ENCODE measurements around the gene USHBP1. TPM values are rescaled to one million over a fixed set of nuclear protein-coding genes. Genes with fewer than 3 reads are reported as not detected.

USHBP1 gene
- total and polyA plus RNA-seq, 2 of the 13 experiments (the other 11 are each of a cell fraction or from before 2014, with no cell fraction given): 0.15 to 1.5 TPM

- TF ChIP-seq, protein P1, sequence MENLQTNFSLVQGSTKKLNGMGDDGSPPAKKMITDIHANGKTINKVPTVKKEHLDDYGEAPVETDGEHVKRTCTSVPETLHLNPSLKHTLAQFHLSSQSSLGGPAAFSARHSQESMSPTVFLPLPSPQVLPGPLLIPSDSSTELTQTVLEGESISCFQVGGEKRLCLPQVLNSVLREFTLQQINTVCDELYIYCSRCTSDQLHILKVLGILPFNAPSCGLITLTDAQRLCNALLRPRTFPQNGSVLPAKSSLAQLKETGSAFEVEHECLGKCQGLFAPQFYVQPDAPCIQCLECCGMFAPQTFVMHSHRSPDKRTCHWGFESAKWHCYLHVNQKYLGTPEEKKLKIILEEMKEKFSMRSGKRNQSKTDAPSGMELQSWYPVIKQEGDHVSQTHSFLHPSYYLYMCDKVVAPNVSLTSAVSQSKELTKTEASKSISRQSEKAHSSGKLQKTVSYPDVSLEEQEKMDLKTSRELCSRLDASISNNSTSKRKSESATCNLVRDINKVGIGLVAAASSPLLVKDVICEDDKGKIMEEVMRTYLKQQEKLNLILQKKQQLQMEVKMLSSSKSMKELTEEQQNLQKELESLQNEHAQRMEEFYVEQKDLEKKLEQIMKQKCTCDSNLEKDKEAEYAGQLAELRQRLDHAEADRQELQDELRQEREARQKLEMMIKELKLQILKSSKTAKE (CRISPR knock-in tag; IDR thresholded peaks at IDR 0.05; ENCODE audit: borderline replicate concordance): peak; percentile 61; the same call in 1 of the 2 replicates
- TF ChIP-seq, protein P2, sequence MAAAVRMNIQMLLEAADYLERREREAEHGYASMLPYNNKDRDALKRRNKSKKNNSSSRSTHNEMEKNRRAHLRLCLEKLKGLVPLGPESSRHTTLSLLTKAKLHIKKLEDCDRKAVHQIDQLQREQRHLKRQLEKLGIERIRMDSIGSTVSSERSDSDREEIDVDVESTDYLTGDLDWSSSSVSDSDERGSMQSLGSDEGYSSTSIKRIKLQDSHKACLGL (CRISPR knock-in tag; IDR thresholded peaks at IDR 0.05): peak; percentile 84
- TF ChIP-seq E2F5 (CRISPR knock-in tag; conservative IDR thresholded peaks at IDR 0.05) (no peak), MXD3 (CRISPR knock-in tag; IDR thresholded peaks at IDR 0.05) (peak; percentile 67), CCDC6 (CRISPR knock-in tag; IDR thresholded peaks at IDR 0.05) (peak; percentile 82; the same call in 1 of the 2 replicates), FOXK2 (IDR thresholded peaks at IDR 0.05) (no peak), BCL6 (CRISPR knock-in tag; IDR thresholded peaks at IDR 0.05) (0 out of 2 replicates have a peak, but pooled peaks have one; percentile 2), HINFP (CRISPR knock-in tag; IDR thresholded peaks at IDR 0.05; ENCODE audit: low read depth) (no peak), ZNF33B (CRISPR knock-in tag; IDR thresholded peaks at IDR 0.05) (no peak), ZNF709 (CRISPR knock-in tag; IDR thresholded peaks at IDR 0.05) (no peak), ZNF431 (CRISPR knock-in tag; IDR thresholded peaks at IDR 0.05; ENCODE audit: borderline replicate concordance, low read depth) (peak; percentile 92)
- TF ChIP-seq, protein P3, sequence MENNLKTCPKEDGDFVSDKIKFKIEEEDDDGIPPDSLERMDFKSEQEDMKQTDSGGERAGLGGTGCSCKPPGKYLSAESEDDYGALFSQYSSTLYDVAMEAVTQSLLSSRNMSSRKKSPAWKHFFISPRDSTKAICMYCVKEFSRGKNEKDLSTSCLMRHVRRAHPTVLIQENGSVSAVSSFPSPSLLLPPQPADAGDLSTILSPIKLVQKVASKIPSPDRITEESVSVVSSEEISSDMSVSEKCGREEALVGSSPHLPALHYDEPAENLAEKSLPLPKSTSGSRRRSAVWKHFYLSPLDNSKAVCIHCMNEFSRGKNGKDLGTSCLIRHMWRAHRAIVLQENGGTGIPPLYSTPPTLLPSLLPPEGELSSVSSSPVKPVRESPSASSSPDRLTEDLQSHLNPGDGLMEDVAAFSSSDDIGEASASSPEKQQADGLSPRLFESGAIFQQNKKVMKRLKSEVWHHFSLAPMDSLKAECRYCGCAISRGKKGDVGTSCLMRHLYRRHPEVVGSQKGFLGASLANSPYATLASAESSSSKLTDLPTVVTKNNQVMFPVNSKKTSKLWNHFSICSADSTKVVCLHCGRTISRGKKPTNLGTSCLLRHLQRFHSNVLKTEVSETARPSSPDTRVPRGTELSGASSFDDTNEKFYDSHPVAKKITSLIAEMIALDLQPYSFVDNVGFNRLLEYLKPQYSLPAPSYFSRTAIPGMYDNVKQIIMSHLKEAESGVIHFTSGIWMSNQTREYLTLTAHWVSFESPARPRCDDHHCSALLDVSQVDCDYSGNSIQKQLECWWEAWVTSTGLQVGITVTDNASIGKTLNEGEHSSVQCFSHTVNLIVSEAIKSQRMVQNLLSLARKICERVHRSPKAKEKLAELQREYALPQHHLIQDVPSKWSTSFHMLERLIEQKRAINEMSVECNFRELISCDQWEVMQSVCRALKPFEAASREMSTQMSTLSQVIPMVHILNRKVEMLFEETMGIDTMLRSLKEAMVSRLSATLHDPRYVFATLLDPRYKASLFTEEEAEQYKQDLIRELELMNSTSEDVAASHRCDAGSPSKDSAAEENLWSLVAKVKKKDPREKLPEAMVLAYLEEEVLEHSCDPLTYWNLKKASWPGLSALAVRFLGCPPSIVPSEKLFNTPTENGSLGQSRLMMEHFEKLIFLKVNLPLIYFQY (CRISPR knock-in tag; IDR thresholded peaks at IDR 0.05; ENCODE audit: borderline replicate concordance): peak; percentile 65
- TF ChIP-seq, protein P4, sequence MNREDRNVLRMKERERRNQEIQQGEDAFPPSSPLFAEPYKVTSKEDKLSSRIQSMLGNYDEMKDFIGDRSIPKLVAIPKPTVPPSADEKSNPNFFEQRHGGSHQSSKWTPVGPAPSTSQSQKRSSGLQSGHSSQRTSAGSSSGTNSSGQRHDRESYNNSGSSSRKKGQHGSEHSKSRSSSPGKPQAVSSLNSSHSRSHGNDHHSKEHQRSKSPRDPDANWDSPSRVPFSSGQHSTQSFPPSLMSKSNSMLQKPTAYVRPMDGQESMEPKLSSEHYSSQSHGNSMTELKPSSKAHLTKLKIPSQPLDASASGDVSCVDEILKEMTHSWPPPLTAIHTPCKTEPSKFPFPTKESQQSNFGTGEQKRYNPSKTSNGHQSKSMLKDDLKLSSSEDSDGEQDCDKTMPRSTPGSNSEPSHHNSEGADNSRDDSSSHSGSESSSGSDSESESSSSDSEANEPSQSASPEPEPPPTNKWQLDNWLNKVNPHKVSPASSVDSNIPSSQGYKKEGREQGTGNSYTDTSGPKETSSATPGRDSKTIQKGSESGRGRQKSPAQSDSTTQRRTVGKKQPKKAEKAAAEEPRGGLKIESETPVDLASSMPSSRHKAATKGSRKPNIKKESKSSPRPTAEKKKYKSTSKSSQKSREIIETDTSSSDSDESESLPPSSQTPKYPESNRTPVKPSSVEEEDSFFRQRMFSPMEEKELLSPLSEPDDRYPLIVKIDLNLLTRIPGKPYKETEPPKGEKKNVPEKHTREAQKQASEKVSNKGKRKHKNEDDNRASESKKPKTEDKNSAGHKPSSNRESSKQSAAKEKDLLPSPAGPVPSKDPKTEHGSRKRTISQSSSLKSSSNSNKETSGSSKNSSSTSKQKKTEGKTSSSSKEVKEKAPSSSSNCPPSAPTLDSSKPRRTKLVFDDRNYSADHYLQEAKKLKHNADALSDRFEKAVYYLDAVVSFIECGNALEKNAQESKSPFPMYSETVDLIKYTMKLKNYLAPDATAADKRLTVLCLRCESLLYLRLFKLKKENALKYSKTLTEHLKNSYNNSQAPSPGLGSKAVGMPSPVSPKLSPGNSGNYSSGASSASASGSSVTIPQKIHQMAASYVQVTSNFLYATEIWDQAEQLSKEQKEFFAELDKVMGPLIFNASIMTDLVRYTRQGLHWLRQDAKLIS (CRISPR knock-in tag; IDR thresholded peaks at IDR 0.05): no peak
These were observed 38.3 kb downstream of the USHBP1 start, which contains the start of gene OCEL1 (continued) for GRCh38 chr19:17226002-17226933.

Measured in HepG2 (cell line).